Measurements from ENCODE around the gene SLC12A4. TPM values are rescaled to one million over a fixed set of nuclear protein-coding genes. Genes with fewer than 3 reads are reported as not detected.

SLC12A4 gene
- total and polyA plus RNA-seq, 2 of the 13 experiments (the other 11 are each of a cell fraction or from before 2014, with no cell fraction given) = 65.1 to 84.3 TPM

DNA sequence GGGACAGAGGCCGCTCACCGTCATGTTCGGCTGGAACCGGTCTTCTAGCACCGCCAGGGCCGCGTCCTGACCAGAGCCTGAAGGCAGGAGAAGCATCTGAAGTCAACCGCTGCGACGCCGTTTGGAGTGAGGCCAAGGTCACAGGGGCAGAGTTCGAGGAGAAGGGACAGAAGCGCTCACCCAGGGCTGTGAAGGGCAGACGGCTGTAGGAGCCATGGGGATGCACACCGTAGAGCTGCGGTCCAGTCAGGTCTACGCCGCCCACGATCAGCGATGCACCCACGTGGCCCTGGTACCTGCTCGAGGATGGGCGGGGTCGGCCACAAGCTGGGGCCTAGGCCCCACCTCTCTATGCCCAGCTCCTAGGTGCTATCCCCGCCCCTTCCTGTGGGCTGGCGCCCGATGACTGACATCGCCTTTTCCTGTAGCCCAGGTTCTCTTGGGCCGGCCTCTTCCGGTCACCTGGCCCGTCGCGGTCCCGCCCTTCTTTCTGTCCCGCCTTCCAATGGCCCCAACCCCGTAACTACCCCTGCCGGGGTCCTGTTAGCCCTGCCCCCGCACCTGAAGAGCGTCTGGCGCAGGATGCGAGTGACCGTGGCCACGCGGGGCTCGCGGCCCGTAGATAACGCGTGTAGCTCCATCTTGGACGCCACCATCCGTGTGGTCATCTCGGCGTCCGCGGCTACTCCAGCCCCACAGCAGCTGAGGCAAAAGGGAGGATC is 32.9 kb downstream of the SLC12A4 start (continued):
- peak; percentile 90; the same call in 1 of the 2 replicates for TF ChIP-seq ZNF34 (CRISPR knock-in tag; IDR thresholded peaks at IDR 0.05; ENCODE audit: borderline replicate concordance)
- peak; percentile 99 for TF ChIP-seq KDM2A (CRISPR knock-in tag; IDR thresholded peaks at IDR 0.05; ENCODE audit: borderline replicate concordance, low read depth)
- TF ChIP-seq XRCC5 (optimal IDR thresholded peaks at IDR 0.05; ENCODE audit: low read length) = peak; percentile 78
- TF ChIP-seq, protein P1, sequence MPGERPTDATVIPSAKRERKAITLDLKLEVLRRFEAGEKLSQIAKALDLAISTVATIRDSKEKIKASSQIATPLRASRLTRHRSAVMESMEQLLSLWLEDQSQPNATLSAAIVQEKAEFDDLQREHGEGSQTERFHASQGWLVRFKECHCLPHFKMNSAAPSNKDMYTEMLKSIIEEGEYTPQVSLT (CRISPR knock-in tag; IDR thresholded peaks at IDR 0.05; ENCODE audit: borderline replicate concordance, low read depth) = no peak; the same call in 1 of the 2 replicates
- TF ChIP-seq, protein P2, sequence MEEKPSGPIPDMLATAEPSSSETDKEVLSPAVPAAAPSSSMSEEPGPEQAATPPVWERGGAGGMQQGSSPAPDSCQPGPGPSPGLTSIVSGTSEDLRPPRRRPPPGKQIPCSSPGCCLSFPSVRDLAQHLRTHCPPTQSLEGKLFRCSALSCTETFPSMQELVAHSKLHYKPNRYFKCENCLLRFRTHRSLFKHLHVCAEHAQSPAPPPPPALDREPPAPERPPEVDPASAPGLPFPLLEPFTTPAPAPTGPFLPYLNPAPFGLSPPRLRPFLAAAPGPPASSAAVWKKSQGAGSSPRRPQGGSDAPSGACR (CRISPR knock-in tag; IDR thresholded peaks at IDR 0.05) = no peak
- TF ChIP-seq KDM5B (CRISPR knock-in tag; IDR thresholded peaks at IDR 0.05; ENCODE audit: borderline replicate concordance) = peak; percentile 81; the same call in 1 of the 2 replicates
- peak; percentile 91 for TF ChIP-seq MED13 (CRISPR knock-in tag; IDR thresholded peaks at IDR 0.05)
- TF ChIP-seq ZNF713 (CRISPR knock-in tag; IDR thresholded peaks at IDR 0.05) = no peak
- TF ChIP-seq, protein P3, sequence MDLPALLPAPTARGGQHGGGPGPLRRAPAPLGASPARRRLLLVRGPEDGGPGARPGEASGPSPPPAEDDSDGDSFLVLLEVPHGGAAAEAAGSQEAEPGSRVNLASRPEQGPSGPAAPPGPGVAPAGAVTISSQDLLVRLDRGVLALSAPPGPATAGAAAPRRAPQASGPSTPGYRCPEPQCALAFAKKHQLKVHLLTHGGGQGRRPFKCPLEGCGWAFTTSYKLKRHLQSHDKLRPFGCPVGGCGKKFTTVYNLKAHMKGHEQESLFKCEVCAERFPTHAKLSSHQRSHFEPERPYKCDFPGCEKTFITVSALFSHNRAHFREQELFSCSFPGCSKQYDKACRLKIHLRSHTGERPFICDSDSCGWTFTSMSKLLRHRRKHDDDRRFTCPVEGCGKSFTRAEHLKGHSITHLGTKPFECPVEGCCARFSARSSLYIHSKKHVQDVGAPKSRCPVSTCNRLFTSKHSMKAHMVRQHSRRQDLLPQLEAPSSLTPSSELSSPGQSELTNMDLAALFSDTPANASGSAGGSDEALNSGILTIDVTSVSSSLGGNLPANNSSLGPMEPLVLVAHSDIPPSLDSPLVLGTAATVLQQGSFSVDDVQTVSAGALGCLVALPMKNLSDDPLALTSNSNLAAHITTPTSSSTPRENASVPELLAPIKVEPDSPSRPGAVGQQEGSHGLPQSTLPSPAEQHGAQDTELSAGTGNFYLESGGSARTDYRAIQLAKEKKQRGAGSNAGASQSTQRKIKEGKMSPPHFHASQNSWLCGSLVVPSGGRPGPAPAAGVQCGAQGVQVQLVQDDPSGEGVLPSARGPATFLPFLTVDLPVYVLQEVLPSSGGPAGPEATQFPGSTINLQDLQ (CRISPR knock-in tag; IDR thresholded peaks at IDR 0.05) = peak; percentile 85
- TF ChIP-seq SETDB1 (CRISPR knock-in tag; IDR thresholded peaks at IDR 0.05; ENCODE audit: borderline replicate concordance) = no peak
- peak; percentile 58 for TF ChIP-seq KMT2A (CRISPR knock-in tag; IDR thresholded peaks at IDR 0.05)
- TF ChIP-seq ZNF292 (CRISPR knock-in tag; IDR thresholded peaks at IDR 0.05; ENCODE audit: borderline replicate concordance, low read depth) = no peak
- no peak for TF ChIP-seq MTF2 (CRISPR knock-in tag; IDR thresholded peaks at IDR 0.05; ENCODE audit: borderline replicate concordance)
- peak; percentile 88 for TF ChIP-seq SRSF1 (optimal IDR thresholded peaks at IDR 0.05; ENCODE audit: low read depth, low read length)
- 0 out of 2 replicates have a peak, but pooled peaks have one; percentile 45 for TF ChIP-seq MTF1 (CRISPR knock-in tag; IDR thresholded peaks at IDR 0.05)
- peak; percentile 92 for TF ChIP-seq KDM5A (IDR thresholded peaks at IDR 0.05; ENCODE audit: borderline replicate concordance, low read length)
- peak; percentile 80; the same call in 1 of the 2 replicates for TF ChIP-seq ZNF782 (CRISPR knock-in tag; IDR thresholded peaks at IDR 0.05; ENCODE audit: borderline replicate concordance)
- 0 out of 2 replicates have a peak, but pooled peaks have one; percentile 62 for TF ChIP-seq ZNF737 (CRISPR knock-in tag; IDR thresholded peaks at IDR 0.05; ENCODE audit: borderline replicate concordance)
- TF ChIP-seq ZNF547 (CRISPR knock-in tag; IDR thresholded peaks at IDR 0.05) = peak; percentile 93
- peak; percentile 81; the same call in 1 of the 2 replicates for TF ChIP-seq KLF6 (CRISPR knock-in tag; IDR thresholded peaks at IDR 0.05)
- TF ChIP-seq ZNF83 (CRISPR knock-in tag; IDR thresholded peaks at IDR 0.05; ENCODE audit: borderline replicate concordance) = no peak
- TF ChIP-seq SP2 (CRISPR knock-in tag; IDR thresholded peaks at IDR 0.05) = peak; percentile 92
- TF ChIP-seq ZNF160 (CRISPR knock-in tag; IDR thresholded peaks at IDR 0.05) = peak; percentile 88
- TF ChIP-seq, protein P4, sequence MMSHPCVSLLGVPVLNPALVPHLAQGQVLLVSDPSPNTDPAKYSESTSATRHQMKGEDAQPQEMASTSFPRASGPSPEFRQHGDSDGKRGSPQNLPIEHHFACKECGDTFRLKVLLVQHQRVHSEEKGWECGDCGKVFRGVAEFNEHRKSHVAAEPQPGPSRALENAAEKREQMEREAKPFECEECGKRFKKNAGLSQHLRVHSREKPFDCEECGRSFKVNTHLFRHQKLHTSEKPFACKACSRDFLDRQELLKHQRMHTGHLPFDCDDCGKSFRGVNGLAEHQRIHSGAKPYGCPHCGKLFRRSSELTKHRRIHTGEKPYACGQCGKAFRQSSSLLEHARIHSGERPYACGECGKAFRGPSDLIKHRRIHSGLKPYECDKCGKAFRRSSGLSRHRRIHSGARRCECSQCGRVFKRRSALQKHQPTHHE (CRISPR knock-in tag; IDR thresholded peaks at IDR 0.05; ENCODE audit: borderline replicate concordance) = peak; percentile 85
